ENCODE measurements around the gene SH3BP5L.
"Not testable (repeated sequence)": the region's sequence is repeated elsewhere in the genome, so short reads cannot be mapped to it uniquely, and the experiment has no call there.

The SH3BP5L gene

DNA sequence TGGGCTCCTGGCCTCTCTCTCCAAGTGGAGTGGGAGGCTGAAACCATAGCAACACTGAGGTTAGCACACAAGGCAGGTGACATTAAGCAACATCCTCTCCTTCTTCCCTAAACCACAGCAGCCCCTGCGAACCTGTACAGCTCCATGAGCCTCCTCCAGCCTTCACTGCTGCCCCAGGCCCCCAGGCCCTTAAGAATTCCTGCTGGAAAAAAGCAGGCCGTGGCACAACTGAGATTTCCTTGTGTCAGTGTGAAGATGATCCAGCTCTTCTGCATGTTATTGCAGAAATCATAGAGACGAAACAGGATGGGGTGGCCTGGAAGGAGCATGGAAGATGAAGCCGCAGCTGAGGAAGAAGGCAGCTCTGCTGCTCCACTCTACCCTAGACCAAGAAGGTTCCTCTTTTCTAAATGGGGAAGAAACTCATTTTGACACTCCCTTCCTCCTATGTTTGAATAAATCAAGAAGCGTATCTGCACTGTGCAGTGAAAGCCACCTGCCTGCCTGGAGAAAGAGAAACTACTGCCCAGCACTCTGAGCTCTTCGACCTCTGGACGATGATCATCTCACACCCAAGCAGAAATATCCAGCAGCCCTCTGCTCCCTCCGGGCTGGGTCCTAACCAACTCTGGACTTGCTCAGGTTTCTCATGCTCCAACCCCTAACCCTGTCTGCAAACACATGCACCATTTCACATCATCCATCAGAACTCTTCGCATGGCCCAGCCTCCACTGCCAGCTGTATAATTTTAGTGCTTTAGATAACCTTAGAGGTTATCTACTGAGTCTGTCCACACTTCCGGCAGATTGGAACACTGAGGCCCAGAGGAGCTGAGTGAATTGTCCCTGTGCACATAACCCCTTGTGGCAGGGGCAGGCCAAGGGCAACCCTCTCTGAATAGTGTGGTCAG lies 20.7 kb downstream of the SH3BP5L start:
- peaks cover 6% of the 10 kb centered on the region; the same call in 1 of the 2 replicates for H3K27me3 ChIP-seq (ENCODE audit: low read depth)
- H3K4me3 ChIP-seq, result no peak overlapping the region
- no peaks in the 10 kb centered on the region for H3K4me1 ChIP-seq
- no peaks in the 10 kb centered on the region for H3K9me3 ChIP-seq
- no peak for DNase-seq (ENCODE audit: low spot score in 2 of 2)
- H3K36me3 ChIP-seq (replicated peaks), result no peaks in the 10 kb centered on the region
- in situ Hi-C loops (cut with MboI; ENCODE audit: low sequenced_read_pairs), result no loop called here

DNA sequence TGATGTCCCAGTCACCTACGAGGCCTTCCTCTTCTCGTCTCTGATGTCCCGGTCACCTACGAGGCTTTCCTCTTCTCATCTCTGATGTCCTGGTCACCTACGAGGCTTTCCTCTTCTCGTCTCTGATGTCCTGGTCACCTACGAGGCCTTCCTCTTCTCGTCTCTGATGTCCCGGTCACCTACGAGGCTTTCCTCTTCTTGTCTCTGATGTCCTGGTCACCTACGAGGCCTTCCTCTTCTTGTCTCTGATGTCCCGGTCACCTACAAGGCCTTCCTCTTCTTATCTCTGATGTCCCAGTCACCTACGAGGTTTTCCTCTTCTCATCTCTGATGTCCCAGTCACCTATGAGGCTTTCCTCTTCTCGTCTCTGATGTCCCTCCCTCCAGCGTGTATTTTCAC lies 22.2 kb downstream of the SH3BP5L start:
- H3K4me1 ChIP-seq; in situ Hi-C loops (cut with MboI; ENCODE audit: low sequenced_read_pairs); H3K4me3 ChIP-seq; H3K36me3 ChIP-seq (replicated peaks); DNase-seq (ENCODE audit: low spot score in 2 of 2); H3K27me3 ChIP-seq (ENCODE audit: low read depth); H3K9me3 ChIP-seq: not testable (repeated sequence)

GRCh38 chr1:248802454-248802853 lies 23.3 kb downstream of the SH3BP5L start:
- Histone ChIP-seq H3K9me3 (no peaks in the 10 kb centered on the region), H3K4me3 (no peak overlapping the region), H3K4me1 (no peaks in the 10 kb centered on the region), H3K27me3 (ENCODE audit: low read depth) (peaks cover 13% of the 10 kb centered on the region; the same call in 1 of the 2 replicates), H3K36me3 (replicated peaks) (no peaks in the 10 kb centered on the region)
- no peak for DNase-seq (ENCODE audit: low spot score in 2 of 2)
- in situ Hi-C loops (cut with MboI; ENCODE audit: low sequenced_read_pairs), result no loop called here

GRCh38 chr1:248800459-248800858 lies 25.3 kb downstream of the SH3BP5L start:
- Histone ChIP-seq H3K4me3 (no peak overlapping the region), H3K9me3 (no peaks in the 10 kb centered on the region), H3K27me3 (ENCODE audit: low read depth) (peaks cover 13% of the 10 kb centered on the region; the same call in 1 of the 2 replicates), H3K4me1 (no peaks in the 10 kb centered on the region), H3K36me3 (replicated peaks) (no peaks in the 10 kb centered on the region)
- no peak for DNase-seq (ENCODE audit: low spot score in 2 of 2)
- in situ Hi-C loops (cut with MboI; ENCODE audit: low sequenced_read_pairs), result no loop called here

DNA sequence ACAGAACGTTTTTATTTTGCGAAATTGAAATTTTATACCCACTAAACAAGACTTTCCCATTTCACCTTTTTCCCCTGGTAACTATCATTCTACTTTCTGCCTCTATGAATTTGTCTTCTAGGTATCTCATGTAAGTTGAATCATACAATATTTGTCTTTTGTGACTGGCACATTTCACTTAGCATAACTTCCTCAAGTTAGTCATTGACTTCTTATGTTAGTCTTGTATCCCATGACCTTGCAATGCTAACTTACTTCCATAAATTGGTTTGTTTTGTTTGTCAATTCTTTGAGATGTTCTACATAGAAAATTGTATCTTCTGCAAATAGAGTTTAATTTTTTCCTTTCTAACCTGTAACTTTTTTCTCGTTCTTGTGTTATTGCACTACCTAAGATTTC lies 26.9 kb downstream of the SH3BP5L start:
- in situ Hi-C loops (cut with MboI; ENCODE audit: low sequenced_read_pairs), result no loop called here
- H3K4me3 ChIP-seq, result no peak overlapping the region
- H3K4me1 ChIP-seq, result no peaks in the 10 kb centered on the region
- no peaks in the 10 kb centered on the region for H3K9me3 ChIP-seq
- peaks cover 13% of the 10 kb centered on the region; the same call in 1 of the 2 replicates for H3K27me3 ChIP-seq (ENCODE audit: low read depth)
- H3K36me3 ChIP-seq (replicated peaks), result no peaks in the 10 kb centered on the region
- DNase-seq (ENCODE audit: low spot score in 2 of 2), result no peak

DNA sequence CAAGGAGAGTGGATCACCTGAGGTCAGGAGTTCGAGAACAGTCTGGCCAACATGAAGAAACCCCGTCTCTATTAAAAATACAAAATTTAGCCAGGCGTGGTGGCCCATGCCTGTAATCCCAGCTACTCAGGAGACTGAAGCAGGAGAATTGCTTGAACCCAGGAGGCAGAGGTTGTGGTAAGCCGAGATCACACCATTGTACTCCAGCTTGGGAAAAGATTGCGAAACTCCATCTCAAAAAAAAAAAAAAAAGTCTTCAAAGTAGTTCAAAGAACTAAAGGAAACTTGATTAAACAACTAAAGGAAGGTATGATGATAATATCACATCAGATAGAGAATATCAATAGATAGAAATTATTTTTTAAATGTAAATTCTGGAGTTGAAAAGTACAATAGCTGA lies 31.1 kb downstream of the SH3BP5L start:
- DNase-seq (ENCODE audit: low spot score in 2 of 2); in situ Hi-C loops (cut with MboI; ENCODE audit: low sequenced_read_pairs); H3K9me3 ChIP-seq; H3K4me3 ChIP-seq; H3K4me1 ChIP-seq; H3K27me3 ChIP-seq (ENCODE audit: low read depth); H3K36me3 ChIP-seq (replicated peaks): not testable (repeated sequence)

DNA sequence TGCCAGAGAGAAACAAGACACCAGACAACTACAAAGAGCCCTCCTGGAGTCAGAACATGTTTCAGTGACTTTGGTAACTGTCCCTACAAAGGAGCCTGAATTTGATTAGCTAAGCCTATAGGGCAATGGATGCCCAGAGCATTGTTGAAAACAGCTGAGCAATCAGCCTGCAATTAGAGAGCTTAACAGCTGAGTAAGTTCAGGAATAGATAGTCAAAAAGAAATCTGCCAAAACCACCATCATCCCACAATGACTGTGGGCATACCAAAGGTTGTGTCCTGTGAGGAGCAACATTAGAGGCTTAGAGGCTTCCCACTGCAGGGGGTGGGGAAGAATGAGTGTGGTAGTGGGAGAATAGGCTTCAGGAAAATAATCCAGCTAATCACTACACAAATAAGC lies 32.1 kb downstream of the SH3BP5L start:
- Histone ChIP-seq H3K27me3 (ENCODE audit: low read depth) (peaks cover 8% of the 10 kb centered on the region; the same call in 1 of the 2 replicates), H3K36me3 (replicated peaks) (no peaks in the 10 kb centered on the region), H3K4me1 (no peaks in the 10 kb centered on the region), H3K9me3 (no peaks in the 10 kb centered on the region), H3K4me3 (no peak overlapping the region)
- no peak for DNase-seq (ENCODE audit: low spot score in 2 of 2)
- in situ Hi-C loops (cut with MboI; ENCODE audit: low sequenced_read_pairs), result no loop called here

DNA sequence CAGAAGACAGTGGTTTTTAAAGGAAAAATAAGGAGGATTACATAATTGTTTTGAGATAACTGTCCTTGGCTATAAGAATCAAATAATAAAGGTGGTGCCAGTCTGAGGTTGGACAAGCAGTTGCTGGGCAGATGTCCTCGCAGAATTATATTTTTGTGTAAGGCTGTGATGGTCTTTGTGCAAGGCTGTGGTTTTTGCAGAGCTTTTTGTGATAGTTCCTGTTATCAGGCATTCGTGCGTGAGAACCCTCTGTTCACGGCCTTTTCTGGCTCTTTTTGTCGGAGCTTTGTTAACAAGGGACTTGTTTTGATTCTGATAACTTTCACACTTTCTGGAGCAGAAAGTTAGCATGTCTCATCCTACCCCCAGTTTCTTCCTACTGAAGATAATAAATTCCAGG lies 33.4 kb downstream of the SH3BP5L start:
- no peaks in the 10 kb centered on the region for H3K36me3 ChIP-seq (replicated peaks)
- in situ Hi-C loops (cut with MboI; ENCODE audit: low sequenced_read_pairs), result no loop called here
- H3K4me3 ChIP-seq, result no peak overlapping the region
- no peaks in the 10 kb centered on the region for H3K9me3 ChIP-seq
- no peaks in the 10 kb centered on the region for H3K27me3 ChIP-seq (ENCODE audit: low read depth)
- H3K4me1 ChIP-seq, result no peaks in the 10 kb centered on the region
- no peak for DNase-seq (ENCODE audit: low spot score in 2 of 2)

GRCh38 chr1:248791010-248791409 lies 34.7 kb downstream of the SH3BP5L start:
- Histone ChIP-seq H3K9me3 (no peaks in the 10 kb centered on the region), H3K36me3 (replicated peaks) (no peaks in the 10 kb centered on the region), H3K27me3 (ENCODE audit: low read depth) (no peaks in the 10 kb centered on the region), H3K4me1 (no peaks in the 10 kb centered on the region), H3K4me3 (no peak overlapping the region)
- no peak for DNase-seq (ENCODE audit: low spot score in 2 of 2)
- in situ Hi-C loops (cut with MboI; ENCODE audit: low sequenced_read_pairs), result no loop called here

DNA sequence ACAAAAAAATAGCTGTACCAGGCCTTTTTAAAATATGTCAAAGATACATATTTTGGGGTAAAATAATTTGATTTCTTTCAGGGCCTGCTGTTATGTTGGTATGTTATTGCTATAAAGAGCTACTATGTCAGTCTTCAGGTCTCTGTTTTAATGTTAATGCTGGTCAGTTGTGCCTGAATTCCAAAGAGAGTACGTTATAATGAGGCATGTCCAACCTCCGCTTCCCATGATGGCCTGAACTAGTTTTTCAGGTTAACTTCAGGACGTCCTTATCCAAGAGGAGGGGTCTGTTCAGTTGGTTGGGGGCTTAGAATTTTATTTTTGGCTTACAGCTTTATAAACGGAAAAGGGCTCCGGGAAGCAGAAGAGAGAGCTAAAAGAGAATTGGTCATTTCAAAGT lies 35.3 kb downstream of the SH3BP5L start:
- Histone ChIP-seq H3K36me3 (replicated peaks) (no peaks in the 10 kb centered on the region), H3K9me3 (no peaks in the 10 kb centered on the region), H3K4me3 (no peak overlapping the region), H3K27me3 (ENCODE audit: low read depth) (no peaks in the 10 kb centered on the region), H3K4me1 (no peaks in the 10 kb centered on the region)
- in situ Hi-C loops (cut with MboI; ENCODE audit: low sequenced_read_pairs), result no loop called here
- no peak for DNase-seq (ENCODE audit: low spot score in 2 of 2)

DNA sequence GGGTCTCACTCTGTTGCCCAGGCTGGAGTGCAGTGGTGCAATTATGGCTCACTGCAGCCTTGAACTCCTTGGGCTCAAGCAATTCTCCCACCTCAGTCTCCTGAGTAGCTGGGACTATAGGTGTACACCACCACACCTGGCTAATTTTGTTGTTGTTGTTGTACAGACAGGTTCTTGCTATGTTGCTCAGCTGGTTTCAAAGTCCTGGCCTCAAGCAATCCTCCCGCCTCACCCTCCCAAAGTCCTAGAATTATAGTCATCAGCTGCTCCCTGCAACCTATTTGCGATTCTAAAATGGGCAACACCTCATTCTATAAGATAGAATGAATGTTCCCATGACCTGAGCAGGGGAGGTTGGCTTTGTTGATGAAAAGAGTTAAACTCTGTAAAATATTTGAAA lies 36.4 kb downstream of the SH3BP5L start:
- H3K27me3 ChIP-seq (ENCODE audit: low read depth); H3K9me3 ChIP-seq; H3K4me1 ChIP-seq; DNase-seq (ENCODE audit: low spot score in 2 of 2); in situ Hi-C loops (cut with MboI; ENCODE audit: low sequenced_read_pairs); H3K4me3 ChIP-seq; H3K36me3 ChIP-seq (replicated peaks): not testable (repeated sequence)

- H3K27me3 ChIP-seq (ENCODE audit: low read depth), result no peaks in the 10 kb centered on the region
- no peak overlapping the region for H3K4me3 ChIP-seq
- no peaks in the 10 kb centered on the region for H3K4me1 ChIP-seq
- H3K36me3 ChIP-seq (replicated peaks), result no peaks in the 10 kb centered on the region
- in situ Hi-C loops (cut with MboI; ENCODE audit: low sequenced_read_pairs), result no loop called here
- DNase-seq (ENCODE audit: low spot score in 2 of 2), result no peak
- H3K9me3 ChIP-seq, result no peaks in the 10 kb centered on the region
Measured at GRCh38 chr1:248788327-248788726, 37.4 kb downstream of the SH3BP5L start.

DNA sequence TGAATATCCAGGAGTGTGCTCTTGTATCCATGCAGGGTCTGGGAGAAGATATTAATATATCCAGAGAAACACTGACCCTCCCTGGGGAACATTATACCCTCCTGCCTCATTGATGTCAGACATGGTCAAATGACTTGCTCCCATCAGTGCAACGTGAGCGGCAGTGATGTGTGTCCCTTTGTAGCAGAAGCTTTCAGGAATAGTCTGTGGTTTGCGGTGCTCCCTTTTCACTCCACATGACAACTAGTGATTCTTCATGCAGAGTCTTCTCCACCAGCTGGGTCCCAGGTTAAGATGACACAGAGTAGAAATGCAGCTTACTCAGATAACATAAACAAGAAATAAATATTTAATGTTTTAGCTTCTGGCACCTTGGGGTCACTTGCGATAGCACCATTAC lies 38.3 kb downstream of the SH3BP5L start:
- Histone ChIP-seq H3K4me3 (no peak overlapping the region), H3K4me1 (no peaks in the 10 kb centered on the region), H3K27me3 (ENCODE audit: low read depth) (no peaks in the 10 kb centered on the region), H3K36me3 (replicated peaks) (no peaks in the 10 kb centered on the region), H3K9me3 (no peaks in the 10 kb centered on the region)
- in situ Hi-C loops (cut with MboI; ENCODE audit: low sequenced_read_pairs), result no loop called here
- no peak for DNase-seq (ENCODE audit: low spot score in 2 of 2)

GRCh38 chr1:248786156-248786555 lies 39.6 kb downstream of the SH3BP5L start:
- DNase-seq (ENCODE audit: low spot score in 2 of 2), result no peak
- Histone ChIP-seq H3K27me3 (ENCODE audit: low read depth) (no peaks in the 10 kb centered on the region), H3K9me3 (no peaks in the 10 kb centered on the region), H3K36me3 (replicated peaks) (no peaks in the 10 kb centered on the region), H3K4me1 (no peaks in the 10 kb centered on the region), H3K4me3 (no peak overlapping the region)
- in situ Hi-C loops (cut with MboI; ENCODE audit: low sequenced_read_pairs), result no loop called here

DNA sequence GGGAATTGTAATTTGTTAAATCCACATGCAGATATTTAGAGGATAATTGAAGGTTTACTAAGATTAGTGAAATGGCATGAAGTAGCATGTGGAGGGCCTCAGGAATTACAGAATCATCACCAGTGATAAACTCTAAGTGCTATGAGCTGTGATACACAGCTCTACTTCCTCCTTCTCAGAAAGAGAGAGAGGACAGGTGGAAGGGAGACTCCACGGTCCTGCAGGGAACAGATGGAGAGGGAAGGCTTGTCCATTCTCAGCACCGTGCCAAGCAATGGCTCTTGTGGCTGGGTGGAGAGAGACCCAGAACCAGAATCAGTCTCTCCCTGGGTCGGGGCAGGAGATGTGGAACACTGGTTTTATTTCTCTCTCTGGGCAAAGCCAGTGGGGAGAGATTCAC lies 42.3 kb downstream of the SH3BP5L start:
- Histone ChIP-seq H3K4me1 (no peaks in the 10 kb centered on the region), H3K36me3 (replicated peaks) (no peaks in the 10 kb centered on the region), H3K9me3 (no peaks in the 10 kb centered on the region), H3K4me3 (no peak overlapping the region), H3K27me3 (ENCODE audit: low read depth) (no peaks in the 10 kb centered on the region)
- in situ Hi-C loops (cut with MboI; ENCODE audit: low sequenced_read_pairs), result no loop called here
- no peak for DNase-seq (ENCODE audit: low spot score in 2 of 2)
